Vagina (tissue), 2 donors: ENCODE results near the gene TMPRSS15. TPM values are rescaled to one million over a fixed set of nuclear protein-coding genes. Genes with fewer than 3 reads are reported as not detected.

Source experiments
- DNase-seq, 2 donors: peaks; one replicate each; pipeline ENCODE4 v3.0.0-alpha.2; 2017; ENCODE audit errors: extremely low spot score in 2 of 2
- H3K27ac ChIP-seq: fragments of 200-600 bp; sonication (generic); one replicate; pipeline ENCODE4 v1.5.1; 2019
- H3K27me3 ChIP-seq: fragments of 200-600 bp; sonication (generic); one replicate; pipeline ENCODE4 v1.5.1; 2019
- H3K36me3 ChIP-seq, 2 donors: fragments of 200-600 bp; sonication (generic); one replicate each; pipeline ENCODE4 v1.5.1; 2017 to 2019
- H3K4me1 ChIP-seq: fragments of 200-600 bp; sonication (generic); one replicate; pipeline ENCODE4 v1.5.1; 2019
- H3K4me3 ChIP-seq, 2 donors: fragments of 200-600 bp; sonication (generic); 1 replicate in 1 of 2; 2 replicates in 1 of 2; pipeline ENCODE4 v1.5.1; 2016 to 2019
- H3K9me3 ChIP-seq: fragments of 200-600 bp; sonication (generic); one replicate; pipeline ENCODE4 v1.5.1; 2019
- POLR2A ChIP-seq, 2 donors: fragments of 450-650 bp; IDR thresholded peaks; one replicate each; pipeline ENCODE4 v1.6.1; 2017; ENCODE audit warnings: antibody characterized with exemption in 2 of 2, mild to moderate bottlenecking in 2 of 2, moderate library complexity in 2 of 2
- POLR2AphosphoS5 ChIP-seq, 2 donors: sonication (generic); formaldehyde crosslinking; IDR thresholded peaks; one replicate each; pipeline ENCODE4 v1.9.0; 2017; ENCODE audit warnings: antibody characterized with exemption in 2 of 2, mild to moderate bottlenecking in 2 of 2, low read depth in 1 of 2; ENCODE audit not compliant: insufficient read depth in 1 of 2
- intact Hi-C: fragments of 100-400 bp; cut with DNase I; formaldehyde crosslinking; loops from one replicate; pipeline ENCODE4 v1.15.1; 2023
- total RNA-seq: library from RNA; depleted of rRNA; stranded (reverse); fragments of >200 nt; gene quantifications from one replicate; pipeline ENCODE4 v1.2.3, GENCODE V29; 2016
- TF ChIP-seq, protein P1 (sequence below), 3 experiments: fragments of 450-650 bp in 2 of 3; fragments of 200-600 bp in 1 of 3; sonication (generic) in 1 of 3; IDR thresholded peaks; one replicate each; pipeline ENCODE4 v1.5.1; 2017 to 2019; ENCODE audit warnings: antibody characterized with exemption in 3 of 3, mild to moderate bottlenecking in 2 of 3, moderate library complexity in 2 of 3

Gene TMPRSS15
- total RNA-seq, 1 donor from 2014 or later: not detected

DNA sequence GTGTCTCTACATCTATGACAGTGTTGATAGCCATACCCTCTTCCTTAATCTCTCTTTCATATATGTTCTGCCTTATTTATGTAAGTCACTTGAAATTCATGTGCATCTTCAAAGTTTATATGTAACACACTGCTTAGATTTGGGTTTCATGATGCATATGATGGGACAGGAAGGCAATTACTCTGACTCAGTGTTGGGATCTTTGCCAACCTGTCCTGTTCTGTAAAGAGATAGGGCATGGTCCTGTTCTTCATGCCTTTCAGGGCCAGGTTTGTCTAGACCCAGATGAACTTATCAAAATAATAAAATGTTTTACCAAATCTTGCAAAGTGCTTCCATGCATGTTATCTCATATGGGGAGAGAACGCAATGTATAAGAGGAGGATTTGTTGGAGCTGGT is 69.5 kb downstream of the TMPRSS15 start:
- TF ChIP-seq POLR2A (IDR thresholded peaks at IDR 0.05): no peak
- TF ChIP-seq, protein P1, sequence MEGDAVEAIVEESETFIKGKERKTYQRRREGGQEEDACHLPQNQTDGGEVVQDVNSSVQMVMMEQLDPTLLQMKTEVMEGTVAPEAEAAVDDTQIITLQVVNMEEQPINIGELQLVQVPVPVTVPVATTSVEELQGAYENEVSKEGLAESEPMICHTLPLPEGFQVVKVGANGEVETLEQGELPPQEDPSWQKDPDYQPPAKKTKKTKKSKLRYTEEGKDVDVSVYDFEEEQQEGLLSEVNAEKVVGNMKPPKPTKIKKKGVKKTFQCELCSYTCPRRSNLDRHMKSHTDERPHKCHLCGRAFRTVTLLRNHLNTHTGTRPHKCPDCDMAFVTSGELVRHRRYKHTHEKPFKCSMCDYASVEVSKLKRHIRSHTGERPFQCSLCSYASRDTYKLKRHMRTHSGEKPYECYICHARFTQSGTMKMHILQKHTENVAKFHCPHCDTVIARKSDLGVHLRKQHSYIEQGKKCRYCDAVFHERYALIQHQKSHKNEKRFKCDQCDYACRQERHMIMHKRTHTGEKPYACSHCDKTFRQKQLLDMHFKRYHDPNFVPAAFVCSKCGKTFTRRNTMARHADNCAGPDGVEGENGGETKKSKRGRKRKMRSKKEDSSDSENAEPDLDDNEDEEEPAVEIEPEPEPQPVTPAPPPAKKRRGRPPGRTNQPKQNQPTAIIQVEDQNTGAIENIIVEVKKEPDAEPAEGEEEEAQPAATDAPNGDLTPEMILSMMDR (IDR thresholded peaks at IDR 0.05): no peak
- no peak for TF ChIP-seq POLR2AphosphoS5 (IDR thresholded peaks at IDR 0.05; ENCODE audit: insufficient read depth in 1 of 2, low read depth in 1 of 2)
- Histone ChIP-seq H3K4me1 (no peaks in the 10 kb centered on the region), H3K4me3 (no peak overlapping the region), H3K36me3 (no peaks in the 10 kb centered on the region), H3K9me3 (no peaks in the 10 kb centered on the region), H3K27ac (no peak overlapping the region), H3K27me3 (no peaks in the 10 kb centered on the region)
- no peak for DNase-seq
- intact Hi-C loops: no loop called here

DNA sequence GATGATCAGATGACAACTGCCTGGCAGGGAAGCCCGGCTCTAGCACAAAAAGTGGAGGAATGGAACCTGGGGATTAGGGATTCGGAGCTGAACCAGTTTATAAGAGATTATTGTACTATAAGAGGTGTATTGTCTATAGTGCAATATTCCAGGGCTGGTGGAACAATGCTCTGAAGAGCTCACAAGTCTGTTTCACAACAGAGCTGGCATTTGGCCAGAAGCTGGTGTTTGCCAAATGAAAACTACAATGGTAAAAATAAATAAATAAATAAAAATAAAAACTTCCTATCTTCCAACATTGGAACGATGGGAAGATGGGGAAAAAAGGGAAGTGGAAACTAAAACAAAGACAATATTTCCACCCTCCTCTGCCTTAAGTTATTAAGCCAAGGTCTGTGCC is 85.4 kb downstream of the TMPRSS15 start:
- TF ChIP-seq POLR2AphosphoS5 (IDR thresholded peaks at IDR 0.05; ENCODE audit: insufficient read depth in 1 of 2, low read depth in 1 of 2) (no peak), POLR2A (IDR thresholded peaks at IDR 0.05) (no peak)
- TF ChIP-seq, protein P1 (IDR thresholded peaks at IDR 0.05): no peak
- intact Hi-C loops: no loop called here

DNA sequence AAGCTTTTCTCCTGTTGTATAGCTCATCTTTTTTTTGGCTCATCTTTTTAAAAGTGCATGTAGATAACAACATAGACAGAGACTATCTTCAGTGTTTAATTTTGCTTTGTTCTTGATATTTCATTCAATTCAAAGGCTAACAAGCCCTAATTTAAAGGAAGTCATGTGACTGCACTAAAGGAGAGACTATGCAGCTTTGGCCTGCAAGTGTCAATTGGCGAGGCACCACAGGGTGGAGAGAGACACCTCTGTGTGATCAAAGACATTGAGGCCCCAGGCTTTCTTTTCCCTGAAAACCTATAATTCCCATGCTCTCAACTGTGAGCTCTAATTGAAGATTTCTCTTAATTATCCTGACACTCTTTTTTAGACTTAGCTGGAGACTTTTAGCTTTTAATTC is 105.4 kb downstream of the TMPRSS15 start:
- no peaks in the 10 kb centered on the region for H3K9me3 ChIP-seq
- no peaks in the 10 kb centered on the region for H3K27me3 ChIP-seq
- no peaks in the 10 kb centered on the region for H3K4me1 ChIP-seq
- no peak for DNase-seq
- intact Hi-C loops: no loop called here
- no peak overlapping the region for H3K27ac ChIP-seq
- TF ChIP-seq, protein P1 (IDR thresholded peaks at IDR 0.05): no peak
- no peak for TF ChIP-seq POLR2AphosphoS5 (IDR thresholded peaks at IDR 0.05; ENCODE audit: insufficient read depth in 1 of 2, low read depth in 1 of 2)
- no peak for TF ChIP-seq POLR2A (IDR thresholded peaks at IDR 0.05)
- no peak overlapping the region for H3K4me3 ChIP-seq
- H3K36me3 ChIP-seq: no peaks in the 10 kb centered on the region

More for the DNA sequence above, 85.4 kb downstream of the TMPRSS15 start:
- Histone ChIP-seq H3K27me3 (no peaks in the 10 kb centered on the region), H3K4me1 (no peaks in the 10 kb centered on the region), H3K9me3 (no peaks in the 10 kb centered on the region), H3K27ac (no peak overlapping the region), H3K4me3 (no peak overlapping the region), H3K36me3 (no peaks in the 10 kb centered on the region)
- DNase-seq: no peak

DNA sequence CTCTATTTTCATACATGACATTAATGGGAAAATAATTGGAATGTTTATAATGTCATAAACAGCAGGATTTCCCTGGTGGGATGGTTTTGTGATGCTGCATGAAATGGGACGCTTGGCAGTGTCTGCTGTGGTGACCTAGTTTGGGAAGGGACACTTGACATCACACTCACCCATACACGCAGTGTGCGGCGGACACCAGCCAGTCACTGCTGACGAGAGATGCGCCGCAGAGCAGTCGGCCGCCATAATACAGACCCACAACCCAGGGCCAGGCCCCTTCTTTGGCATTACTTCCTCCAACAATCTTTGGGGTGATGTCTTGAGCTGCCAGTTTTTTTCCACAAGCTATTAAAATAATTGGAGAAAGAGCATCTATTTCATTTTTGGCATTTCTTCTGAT is 109.5 kb downstream of the TMPRSS15 start:
- Histone ChIP-seq H3K27me3 (no peaks in the 10 kb centered on the region), H3K4me1 (no peaks in the 10 kb centered on the region), H3K9me3 (no peaks in the 10 kb centered on the region), H3K4me3 (no peak overlapping the region), H3K36me3 (no peaks in the 10 kb centered on the region), H3K27ac (no peak overlapping the region)
- DNase-seq: no peak
- TF ChIP-seq POLR2A (IDR thresholded peaks at IDR 0.05) (no peak), POLR2AphosphoS5 (IDR thresholded peaks at IDR 0.05; ENCODE audit: insufficient read depth in 1 of 2, low read depth in 1 of 2) (no peak)
- TF ChIP-seq, protein P1 (IDR thresholded peaks at IDR 0.05): no peak
- intact Hi-C loops: no loop called here

DNA sequence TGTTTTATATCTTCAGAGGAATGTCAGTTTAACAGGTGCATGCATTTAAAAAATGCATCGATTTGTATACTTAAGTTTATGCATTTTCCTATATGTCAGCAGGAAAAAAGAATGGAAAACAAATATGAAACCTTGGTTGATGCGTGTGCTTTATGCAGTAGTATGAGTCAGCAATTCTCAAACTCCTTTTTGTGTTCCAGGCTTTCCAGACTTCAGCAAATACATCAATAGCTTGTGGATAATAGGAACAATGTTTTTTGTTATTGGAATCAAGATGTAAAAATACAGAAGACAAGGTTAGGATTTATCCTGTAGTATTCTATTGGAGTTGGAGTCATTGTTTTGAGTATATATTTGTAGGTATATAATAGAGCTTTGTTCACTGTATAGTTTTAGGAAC is 113.7 kb downstream of the TMPRSS15 start:
- Histone ChIP-seq H3K9me3 (no peaks in the 10 kb centered on the region), H3K27me3 (no peaks in the 10 kb centered on the region), H3K4me3 (no peak overlapping the region), H3K27ac (no peak overlapping the region), H3K36me3 (no peaks in the 10 kb centered on the region), H3K4me1 (no peaks in the 10 kb centered on the region)
- intact Hi-C loops: no loop called here
- TF ChIP-seq POLR2AphosphoS5 (IDR thresholded peaks at IDR 0.05; ENCODE audit: insufficient read depth in 1 of 2, low read depth in 1 of 2): no peak
- TF ChIP-seq, protein P1 (IDR thresholded peaks at IDR 0.05): no peak
- TF ChIP-seq POLR2A (IDR thresholded peaks at IDR 0.05): no peak
- no peak for DNase-seq
